Suprapubic skin (tissue), 4 donors: ENCODE results near the gene SLC26A2.

Experiments used
- EP300 ChIP-seq: sonication (generic); formaldehyde crosslinking; IDR thresholded peaks from one replicate; pipeline ENCODE4 v1.6.1; 2017; ENCODE audit warnings: antibody characterized with exemption
- POLR2A ChIP-seq, 2 donors: fragments of 450-650 bp; IDR thresholded peaks; one replicate each; pipeline ENCODE4 v1.6.1; 2017; ENCODE audit warnings: antibody characterized with exemption in 2 of 2, mild to moderate bottlenecking in 2 of 2, moderate library complexity in 2 of 2
- POLR2AphosphoS5 ChIP-seq, 3 donors: sonication (generic); formaldehyde crosslinking; IDR thresholded peaks; one replicate each; pipeline ENCODE4 v1.6.1; 2017; ENCODE audit warnings: antibody characterized with exemption in 3 of 3
- TF ChIP-seq, protein P1 (sequence below), 2 donors: fragments of 200-600 bp in 1 of 2; fragments of 450-650 bp in 1 of 2; sonication (generic) in 1 of 2; IDR thresholded peaks; one replicate each; pipeline ENCODE4 v1.5.1; 2016 to 2019; ENCODE audit warnings: antibody characterized with exemption in 2 of 2, mild to moderate bottlenecking in 1 of 2, moderate library complexity in 1 of 2

DNA sequence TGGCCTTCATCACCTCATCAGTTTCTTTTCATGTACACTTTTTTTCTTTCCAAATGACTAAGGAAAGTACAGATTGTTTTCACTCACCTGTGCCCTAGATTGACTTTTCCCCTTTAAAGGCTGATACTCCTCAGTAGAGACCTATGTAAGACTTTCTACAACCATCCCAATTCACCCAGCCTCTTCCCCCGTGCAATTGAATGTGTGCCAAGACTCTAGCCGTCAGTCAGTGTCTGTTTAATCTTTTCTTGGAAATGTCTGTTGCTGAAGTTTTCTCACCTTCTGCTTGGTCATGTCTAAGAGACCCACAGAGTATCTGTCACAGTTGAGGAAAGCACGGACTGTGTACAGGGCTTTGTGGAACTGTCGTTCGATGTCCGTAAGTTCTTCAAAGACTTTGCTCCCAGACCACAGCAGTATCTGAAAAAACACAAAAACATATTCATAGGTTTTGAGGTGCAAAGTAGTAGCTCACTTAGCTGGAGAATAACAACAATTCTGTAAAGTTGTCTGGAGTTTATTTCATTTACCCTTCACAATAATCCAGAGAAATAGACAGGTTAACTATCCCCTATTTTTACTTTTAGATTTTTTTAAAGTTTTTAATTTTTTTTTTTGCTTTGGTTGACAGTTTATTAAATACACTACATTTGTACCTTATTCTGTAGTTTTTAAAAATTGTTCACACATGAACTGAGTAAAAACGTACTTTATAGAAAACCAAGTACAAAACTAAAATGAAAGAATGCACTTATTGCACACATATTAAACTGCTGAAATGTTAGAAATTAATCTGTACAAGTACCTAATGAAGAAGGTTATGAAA lies 29.6 kb upstream of the SLC26A2 start:
- TF ChIP-seq, protein P1, sequence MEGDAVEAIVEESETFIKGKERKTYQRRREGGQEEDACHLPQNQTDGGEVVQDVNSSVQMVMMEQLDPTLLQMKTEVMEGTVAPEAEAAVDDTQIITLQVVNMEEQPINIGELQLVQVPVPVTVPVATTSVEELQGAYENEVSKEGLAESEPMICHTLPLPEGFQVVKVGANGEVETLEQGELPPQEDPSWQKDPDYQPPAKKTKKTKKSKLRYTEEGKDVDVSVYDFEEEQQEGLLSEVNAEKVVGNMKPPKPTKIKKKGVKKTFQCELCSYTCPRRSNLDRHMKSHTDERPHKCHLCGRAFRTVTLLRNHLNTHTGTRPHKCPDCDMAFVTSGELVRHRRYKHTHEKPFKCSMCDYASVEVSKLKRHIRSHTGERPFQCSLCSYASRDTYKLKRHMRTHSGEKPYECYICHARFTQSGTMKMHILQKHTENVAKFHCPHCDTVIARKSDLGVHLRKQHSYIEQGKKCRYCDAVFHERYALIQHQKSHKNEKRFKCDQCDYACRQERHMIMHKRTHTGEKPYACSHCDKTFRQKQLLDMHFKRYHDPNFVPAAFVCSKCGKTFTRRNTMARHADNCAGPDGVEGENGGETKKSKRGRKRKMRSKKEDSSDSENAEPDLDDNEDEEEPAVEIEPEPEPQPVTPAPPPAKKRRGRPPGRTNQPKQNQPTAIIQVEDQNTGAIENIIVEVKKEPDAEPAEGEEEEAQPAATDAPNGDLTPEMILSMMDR (IDR thresholded peaks at IDR 0.05) = no peak
- TF ChIP-seq POLR2A (IDR thresholded peaks at IDR 0.05) (no peak), EP300 (no peak), POLR2AphosphoS5 (IDR thresholded peaks at IDR 0.05) (no peak)
